ENCODE results near the gene RPRD1A.
"Not testable (repeated sequence)": the region's sequence is repeated elsewhere in the genome, so short reads cannot be mapped to it uniquely, and the experiment has no call there.

The RPRD1A gene

GRCh38 chr18:36067055-36067957 lies at the start of gene RPRD1A:
TSS of gene RPRD1A (minus strand) at chr18:36067559. CDS start at chr18:36067404, 155 bp downstream.
- DNase-seq: peak; percentile 98 to 99

- not testable (repeated sequence) for DNase-seq
These were observed 49.4 kb upstream of the RPRD1A start for GRCh38 chr18:36116771-36117170.

- DNase-seq: no peak
These were observed 47.4 kb upstream of the RPRD1A start for GRCh38 chr18:36114738-36115137.

- no peak for DNase-seq
These were observed 46.9 kb upstream of the RPRD1A start for GRCh38 chr18:36114251-36114650.

- no peak for DNase-seq
These were observed 44.9 kb upstream of the RPRD1A start for GRCh38 chr18:36112302-36112701.

- no peak for DNase-seq
These were observed 42.4 kb upstream of the RPRD1A start for GRCh38 chr18:36109737-36110136.

GRCh38 chr18:36108601-36109000 lies 41.2 kb upstream of the RPRD1A start:
- DNase-seq: no peak

- no peak for DNase-seq
These were observed 40.8 kb upstream of the RPRD1A start for GRCh38 chr18:36108196-36108595.

- DNase-seq: no peak
These were observed 40.1 kb upstream of the RPRD1A start for GRCh38 chr18:36107477-36107876.

- DNase-seq: no peak
These were observed 37.4 kb upstream of the RPRD1A start for GRCh38 chr18:36104749-36105148.

- no peak for DNase-seq
These were observed 34.6 kb upstream of the RPRD1A start for GRCh38 chr18:36101943-36102342.

- no peak for DNase-seq
These were observed 32.0 kb upstream of the RPRD1A start for GRCh38 chr18:36099311-36099710.

GRCh38 chr18:36096955-36097354 lies 29.6 kb upstream of the RPRD1A start:
- DNase-seq: no peak

- no peak for DNase-seq
These were observed 28.7 kb upstream of the RPRD1A start for GRCh38 chr18:36095936-36096519.

GRCh38 chr18:36094431-36094830 lies 27.1 kb upstream of the RPRD1A start:
- DNase-seq: no peak

GRCh38 chr18:36092116-36092515 lies 24.8 kb upstream of the RPRD1A start:
- not testable (repeated sequence) for DNase-seq

- DNase-seq: no peak
These were observed 21.6 kb upstream of the RPRD1A start for GRCh38 chr18:36089001-36089400.

- no peak for DNase-seq
These were observed 20.9 kb upstream of the RPRD1A start for GRCh38 chr18:36088256-36088655.

GRCh38 chr18:36086186-36086585 lies 18.8 kb upstream of the RPRD1A start:
- DNase-seq: no peak

GRCh38 chr18:36085195-36085594 lies 17.8 kb upstream of the RPRD1A start:
- DNase-seq: no peak

- no peak for DNase-seq
These were observed 16.4 kb upstream of the RPRD1A start for GRCh38 chr18:36083729-36084128.

- not testable (repeated sequence) for DNase-seq
These were observed 13.8 kb upstream of the RPRD1A start for GRCh38 chr18:36081118-36081517.

- DNase-seq: no peak
These were observed 11.6 kb upstream of the RPRD1A start for GRCh38 chr18:36078751-36079529.

All from activated T-cell treated with anti-CD3 and anti-CD28 coated beads, Interleukin-2, amount 50 U/mL, for 48 hours (primary cell).